CD14-positive monocyte (primary cell): ENCODE data around the gene NLRP2B. TPM values are rescaled to one million over a fixed set of nuclear protein-coding genes. Genes with fewer than 3 reads are reported as not detected.

ENCODE experiments used
- DNase-seq, 3 donors: peaks; one replicate each; pipeline ENCODE4 v3.0.0-alpha.2; 2011 to 2022
- H2AFZ ChIP-seq: 2 replicates; pipeline ENCODE4 v1.6.0; 2012; ENCODE audit warnings: mild to moderate bottlenecking, low read depth, low read length, inconsistent platforms; ENCODE audit not compliant: insufficient read depth, poor library complexity, severe bottlenecking
- H3K27ac ChIP-seq, 2 donors: 1 replicate in 1 of 2; 2 replicates in 1 of 2; pipeline ENCODE4 v1.5.1; 2012 to 2013; ENCODE audit warnings: low read length in 2 of 2, control low read depth in 1 of 2, inconsistent platforms in 1 of 2, low read depth in 1 of 2, mild to moderate bottlenecking in 1 of 2
- H3K27me3 ChIP-seq, 2 donors: one replicate each; pipeline versions ENCODE4 v1.6.0 to v1.6.1; 2011 to 2013; ENCODE audit warnings: low read length in 2 of 2; ENCODE audit not compliant: control insufficient read depth in 2 of 2, insufficient read depth in 2 of 2
- H3K36me3 ChIP-seq, 2 donors: replicated peaks in 1 of 2; 1 replicate in 1 of 2; 2 replicates in 1 of 2; pipeline versions ENCODE4 v1.5.1 to v1.6.1; 2012 to 2013; ENCODE audit warnings: low read length in 2 of 2, control low read depth in 1 of 2, inconsistent platforms in 1 of 2, mild to moderate bottlenecking in 1 of 2; ENCODE audit not compliant: insufficient read depth in 2 of 2, control insufficient read depth in 1 of 2
- H3K4me1 ChIP-seq, 2 donors: 1 replicate in 1 of 2; 2 replicates in 1 of 2; pipeline versions ENCODE4 v1.5.1 to v1.6.1; 2012 to 2013; ENCODE audit warnings: low read length in 2 of 2, control low read depth in 1 of 2, inconsistent platforms in 1 of 2, mild to moderate bottlenecking in 1 of 2, moderate library complexity in 1 of 2; ENCODE audit not compliant: insufficient read depth in 2 of 2, control insufficient read depth in 1 of 2
- H3K4me2 ChIP-seq: replicated peaks from 2 replicates; pipeline ENCODE3; 2012; ENCODE audit warnings: low read length, moderate library complexity, mild to moderate bottlenecking; ENCODE audit not compliant: poor library complexity, severe bottlenecking; ENCODE audit errors: extremely low read depth
- H3K4me3 ChIP-seq, 3 experiments: fragments of 200-600 bp in 1 of 3; sonication (generic) in 1 of 3; replicated peaks in 1 of 3; 1 replicate in 2 of 3; 2 replicates in 1 of 3; pipeline ENCODE4 v1.5.1; 2011 to 2013; ENCODE audit warnings: low read length in 3 of 3, mild to moderate bottlenecking in 3 of 3, control low read depth in 2 of 3, low read depth in 2 of 3, inconsistent platforms in 1 of 3, moderate library complexity in 1 of 3
- H3K79me2 ChIP-seq: 2 replicates; pipeline ENCODE4 v1.6.0; 2012; ENCODE audit warnings: mild to moderate bottlenecking, control low read depth, inconsistent platforms, low read length, moderate library complexity; ENCODE audit not compliant: insufficient read depth
- H3K9ac ChIP-seq: 2 replicates; pipeline ENCODE4 v1.6.0; 2017; ENCODE audit warnings: low read length, mild to moderate bottlenecking; ENCODE audit not compliant: insufficient read depth, poor library complexity, severe bottlenecking
- H3K9me3 ChIP-seq, 2 donors: replicated peaks in 1 of 2; 1 replicate in 1 of 2; 2 replicates in 1 of 2; pipeline versions ENCODE4 v1.5.1 to v1.6.1; 2012 to 2013; ENCODE audit warnings: low read length in 2 of 2, control low read depth in 1 of 2; ENCODE audit not compliant: control insufficient read depth in 1 of 2, insufficient read depth in 1 of 2
- H4K20me1 ChIP-seq: 2 replicates; pipeline ENCODE4 v1.6.0; 2012; ENCODE audit warnings: mild to moderate bottlenecking, low read length, control low read depth, moderate library complexity; ENCODE audit not compliant: insufficient read depth
- H3K27ac Mint-ChIP-seq, 7 donors: one replicate each; pipeline ENCODE4 v1.8.0; 2020; ENCODE audit warnings: mild to moderate bottlenecking in 7 of 7, mixed read lengths in 7 of 7, moderate library complexity in 6 of 7, inconsistent platforms in 2 of 7
- H3K27me3 Mint-ChIP-seq, 3 donors: one replicate each; pipeline ENCODE4 v1.8.0; 2021 to 2022; ENCODE audit warnings: low read depth in 3 of 3, mild to moderate bottlenecking in 3 of 3, mixed read lengths in 3 of 3, moderate library complexity in 3 of 3, inconsistent platforms in 1 of 3
- H3K36me3 Mint-ChIP-seq, 2 donors: one replicate each; pipeline ENCODE4 v1.8.0; 2020; ENCODE audit warnings: mixed read lengths in 2 of 2, inconsistent platforms in 1 of 2, mild to moderate bottlenecking in 1 of 2
- H3K4me1 Mint-ChIP-seq: one replicate; pipeline ENCODE4 v1.8.0; 2020; ENCODE audit warnings: mild to moderate bottlenecking, mixed read lengths
- H3K4me3 Mint-ChIP-seq, 2 donors: one replicate each; pipeline ENCODE4 v1.8.0; 2020; ENCODE audit warnings: mild to moderate bottlenecking in 2 of 2, mixed read lengths in 2 of 2, moderate library complexity in 1 of 2
- H3K9me3 Mint-ChIP-seq, 7 donors: one replicate each; pipeline ENCODE4 v1.8.0; 2020 to 2022; ENCODE audit warnings: mixed read lengths in 7 of 7, mild to moderate bottlenecking in 6 of 7, moderate library complexity in 6 of 7, inconsistent platforms in 2 of 7
- CTCF ChIP-seq: fragments of 200-600 bp; IDR thresholded peaks from one replicate; pipeline ENCODE4 v1.8.0; 2022; ENCODE audit warnings: antibody characterized with exemption, mild to moderate bottlenecking
- WGBS: methylation state at CpG from one replicate; pipeline ENCODE4 v1.1.5; 2013; ENCODE audit warnings: missing lambda C conversion rate; ENCODE audit not compliant: insufficient coverage; 5-methylcytosine and 5-hydroxymethylcytosine counted together
- intact Hi-C, 2 donors: fragments of 100-400 bp; cut with micrococcal nuclease; formaldehyde crosslinking; loops; one replicate each; pipeline versions ENCODE4 v1.15.0 to v1.15.1; 2023
- polyA plus RNA-seq, 3 donors: library from polyadenylated mRNA; depleted of rRNA in 1 of 3; unstranded in 2 of 3; stranded (reverse) in 1 of 3; fragments of 300-500 nt in 2 of 3; fragments of >200 nt in 1 of 3; fragmentation: Illumina TruSeq in 2 of 3; gene quantifications; 1 replicate in 2 of 3; 2 replicates in 1 of 3; pipeline ENCODE4 v1.2.3, GENCODE V29; 2012 to 2021

NLRP2B gene
- polyA plus RNA-seq, 3 donors = not detected

- Histone ChIP-seq H4K20me1 (no peaks in the 10 kb centered on the region), H3K9me3 (peaks cover 3 to 14% of the 10 kb centered on the region in 2 donors), H3K4me1 (no peaks in the 10 kb centered on the region), H3K9ac (no peak overlapping the region), H3K4me2 (no peak overlapping the region), H3K4me3 (no peak overlapping the region), H3K27ac (no peak overlapping the region), H3K36me3 (no peaks in the 10 kb centered on the region), H3K27me3 (no peaks in the 10 kb centered on the region), H3K79me2 (no peaks in the 10 kb centered on the region), H2AFZ (no peak overlapping the region)
- no peaks in the 10 kb centered on the region for H3K27me3 Mint-ChIP-seq
- intact Hi-C loops = no loop called here
- H3K27ac Mint-ChIP-seq = no peak overlapping the region
- H3K9me3 Mint-ChIP-seq = peaks cover 0 to 12% (median 8%) of the 10 kb centered on the region in 7 donors
- WGBS = no CpG with 5 or more reads among the region's 1 CpG
- H3K36me3 Mint-ChIP-seq = no peaks in the 10 kb centered on the region
- no peak for TF ChIP-seq CTCF
- H3K4me3 Mint-ChIP-seq = no peak overlapping the region
- no peak for DNase-seq
- H3K4me1 Mint-ChIP-seq = no peaks in the 10 kb centered on the region
Measured at GRCh38 chrX:57652705-57653104, 27.4 kb downstream of the NLRP2B start.

- no peak for TF ChIP-seq CTCF
- Mint-ChIP-seq H3K4me1 (no peaks in the 10 kb centered on the region), H3K27ac (no peak overlapping the region), H3K36me3 (no peaks in the 10 kb centered on the region), H3K4me3 (no peak overlapping the region), H3K9me3 (peaks cover 0 to 12% (median 8%) of the 10 kb centered on the region in 7 donors), H3K27me3 (no peaks in the 10 kb centered on the region)
- Histone ChIP-seq H3K27ac (no peak overlapping the region), H4K20me1 (no peaks in the 10 kb centered on the region), H3K36me3 (no peaks in the 10 kb centered on the region), H3K4me1 (no peaks in the 10 kb centered on the region), H3K4me2 (no peak overlapping the region), H3K9me3 (peaks cover 3 to 14% of the 10 kb centered on the region in 2 donors), H2AFZ (no peak overlapping the region), H3K9ac (no peak overlapping the region), H3K4me3 (no peak overlapping the region), H3K27me3 (no peaks in the 10 kb centered on the region), H3K79me2 (no peaks in the 10 kb centered on the region)
- WGBS = no CpG with 5 or more reads among the region's 4 CpGs
- intact Hi-C loops = no loop called here
- DNase-seq = no peak
Measured at GRCh38 chrX:57651169-57651919, 28.7 kb downstream of the NLRP2B start.
